ENCODE measurements around the gene CTPS1. TPM values are rescaled to one million over a fixed set of nuclear protein-coding genes. Genes with fewer than 3 reads are reported as not detected.

The CTPS1 gene
- total RNA-seq = 11.6 and 15.5 TPM in 2 replicates

GRCh38 chr1:40979241-40980067 lies at the start of gene CTPS1:
Gene CTPS1, plus strand, starts transcription at chr1:40979696. Its CDS starts 3,595 bp downstream, at chr1:40983291.

GRCh38 chr1:41021526-41022308 lies 42.2 kb downstream of the CTPS1 start, which contains the start of gene SLFNL1:
Gene SLFNL1, minus strand, starts transcription at chr1:41021725. Its CDS starts 1,065 bp downstream, at chr1:41020660.

Small RNA genes lying within 50 kb of the gene (small RNA-seq; reads per million reads assigned to genes)
- not detected for gene UBE2V1P8

Other genes with a start within 250 kb of the CTPS1 start
- 0.11 TPM in 1 of 2 replicates, not detected in the other for gene KCNQ4, start 195.9 kb upstream of the CTPS1 start, total RNA-seq
- 1.6 and 2.1 TPM in 2 replicates for gene CITED4, start 117.3 kb upstream of the CTPS1 start, total RNA-seq
- gene SLFNL1, start 42.0 kb downstream of the CTPS1 start, total RNA-seq = 0.43 and 0.65 TPM in 2 replicates